SK-N-SH (cell line): ENCODE data around the gene NAALADL2. TPM values are rescaled to one million over a fixed set of nuclear protein-coding genes. Genes with fewer than 3 reads are reported as not detected.

ENCODE experiments used
- CTCF ChIA-PET: fragments of 300-600, 350-600 bp; formaldehyde crosslinking; extraction: SDS; loops from one replicate; lab custom pipeline; 2021; lab: Yijun Ruan, JAX
- POLR2A ChIA-PET: fragments of 350-600 bp; sonication (Branson Sonifier 250); formaldehyde crosslinking; extraction: SDS; loops from one replicate; lab custom pipeline; 2020; ENCODE audit warnings: antibody characterized with exemption, inconsistent platforms; lab: Yijun Ruan, JAX
- DNase-seq: peaks from one replicate; pipeline ENCODE4 v3.0.0; 2012
- H2AFZ ChIP-seq: fragments of 200-600 bp; sonication (generic); 2 replicates; pipeline ENCODE4 v1.8.1; 2016; ENCODE audit warnings: antibody characterized with exemption, mild to moderate bottlenecking, low read depth
- H3F3A ChIP-seq: fragments of 200-600 bp; sonication (generic); replicated peaks from 2 replicates; pipeline ENCODE3; 2016; ENCODE audit warnings: antibody characterized with exemption, mild to moderate bottlenecking; ENCODE audit not compliant: insufficient read depth
- H3K27ac ChIP-seq, 2 experiments: fragments of 200-500 bp in 1 of 2; fragments of 200-600 bp in 1 of 2; sonication (Bioruptor generic) in 1 of 2; sonication (generic), shearing (Covaris generic) in 1 of 2; 2 replicates each; pipeline versions ENCODE4 v1.5.1 to v1.6.1; 2014 to 2016; ENCODE audit warnings: low read depth in 2 of 2, inconsistent platforms in 1 of 2, low read length in 1 of 2, mild to moderate bottlenecking in 1 of 2, mixed read lengths in 1 of 2
- H3K27me3 ChIP-seq: fragments of 200-600 bp; sonication (generic), shearing (Covaris generic); 2 replicates; pipeline ENCODE4 v1.6.1; 2016; ENCODE audit warnings: mixed run types; ENCODE audit not compliant: insufficient read depth
- H3K36me3 ChIP-seq, 2 experiments: fragments of 200-500 bp in 1 of 2; fragments of 200-600 bp in 1 of 2; sonication (Bioruptor generic) in 1 of 2; sonication (generic) in 1 of 2; replicated peaks in 1 of 2; 2 replicates each; pipeline versions ENCODE3 to v1.5.1; 2014 to 2016; ENCODE audit warnings: low read length in 1 of 2, mild to moderate bottlenecking in 1 of 2; ENCODE audit not compliant: insufficient read depth in 2 of 2, control insufficient read depth in 1 of 2
- H3K4me1 ChIP-seq, 2 experiments: fragments of 200-500 bp in 1 of 2; fragments of 200-600 bp in 1 of 2; sonication (Bioruptor generic) in 1 of 2; sonication (generic), shearing (Covaris generic) in 1 of 2; 2 replicates each; pipeline versions ENCODE4 v1.5.1 to v1.6.1; 2014 to 2016; ENCODE audit warnings: low read depth in 1 of 2, low read length in 1 of 2, mixed run types in 1 of 2; ENCODE audit not compliant: insufficient read depth in 2 of 2, control insufficient read depth in 1 of 2
- H3K4me2 ChIP-seq: fragments of 200-600 bp; sonication (generic), shearing (Covaris generic); 2 replicates; pipeline ENCODE4 v1.6.1; 2017; ENCODE audit warnings: mixed run types
- H3K4me3 ChIP-seq, 2 experiments: fragments of 200-500 bp in 1 of 2; fragments of 200-600 bp in 1 of 2; sonication (Bioruptor generic) in 1 of 2; sonication (generic), shearing (Covaris generic) in 1 of 2; 2 replicates each; pipeline versions ENCODE4 v1.5.1 to v1.8.1; 2014 to 2016; ENCODE audit warnings: low read depth in 2 of 2, inconsistent platforms in 1 of 2, low read length in 1 of 2, mild to moderate bottlenecking in 1 of 2, mixed read lengths in 1 of 2, moderate library complexity in 1 of 2
- H3K79me2 ChIP-seq: fragments of 200-600 bp; sonication (generic); 2 replicates; pipeline ENCODE4 v1.8.1; 2017; ENCODE audit warnings: mild to moderate bottlenecking; ENCODE audit not compliant: insufficient read depth
- H3K9ac ChIP-seq: fragments of 200-600 bp; sonication (generic); 2 replicates; pipeline ENCODE4 v1.6.1; 2017; ENCODE audit warnings: mixed run types
- H3K9me2 ChIP-seq: fragments of 200-600 bp; sonication (generic); 2 replicates; pipeline ENCODE4 v1.6.1; 2017; ENCODE audit warnings: mixed run types
- H3K9me3 ChIP-seq: fragments of 200-600 bp; sonication (generic); 2 replicates; pipeline ENCODE4 v1.6.1; 2017; ENCODE audit warnings: mixed run types, mild to moderate bottlenecking, moderate library complexity
- H4K20me1 ChIP-seq: fragments of 200-600 bp; sonication (generic); 2 replicates; pipeline ENCODE4 v1.6.1; 2017; ENCODE audit warnings: mild to moderate bottlenecking, mixed run types; ENCODE audit not compliant: insufficient read depth
- CHD2 ChIP-seq: fragments of 150-350 bp; IDR thresholded peaks from 2 replicates; pipeline ENCODE4 v1.6.1; 2018; ENCODE audit warnings: low read length; ENCODE audit not compliant: partially characterized antibody
- ELF1 ChIP-seq: IDR thresholded peaks from 2 replicates; pipeline ENCODE4 v1.4.0; 2012
- FOXM1 ChIP-seq: IDR thresholded peaks from 2 replicates; pipeline ENCODE4 v1.4.0; 2012; ENCODE audit warnings: low read depth, mild to moderate bottlenecking
- JUND ChIP-seq: IDR thresholded peaks from 2 replicates; pipeline ENCODE4 v1.4.0; 2012
- MEF2A ChIP-seq: IDR thresholded peaks from 2 replicates; pipeline ENCODE4 v1.4.0; 2012; ENCODE audit warnings: low read depth, borderline replicate concordance
- MXI1 ChIP-seq: IDR thresholded peaks from 2 replicates; pipeline ENCODE4 v1.6.1; 2012; ENCODE audit warnings: mild to moderate bottlenecking, low read depth, low read length, improper control_type of control experiment
- NFIC ChIP-seq: IDR thresholded peaks from 2 replicates; pipeline ENCODE4 v1.4.0; 2012; ENCODE audit warnings: borderline replicate concordance
- NRF1 ChIP-seq: IDR thresholded peaks from 2 replicates; pipeline ENCODE4 v1.6.1; 2012; ENCODE audit warnings: low read depth, mild to moderate bottlenecking, low read length
- PBX3 ChIP-seq: IDR thresholded peaks from 2 replicates; pipeline ENCODE4; 2012
- POLR2AphosphoS5 ChIP-seq: IDR thresholded peaks from 2 replicates; pipeline ENCODE4 v1.6.1; 2012; ENCODE audit warnings: low read depth, low read length
- RAD21 ChIP-seq: IDR thresholded peaks from 2 replicates; pipeline ENCODE4 v1.6.1; 2012; ENCODE audit warnings: mild to moderate bottlenecking, low read length
- REST ChIP-seq: IDR thresholded peaks from 2 replicates; pipeline ENCODE4 v1.6.1; 2012; ENCODE audit warnings: mild to moderate bottlenecking, low read depth, low read length, moderate library complexity
- RFX5 ChIP-seq: IDR thresholded peaks from 2 replicates; pipeline ENCODE4 v1.6.1; 2012; ENCODE audit warnings: mild to moderate bottlenecking, improper control_type of control experiment, low read length
- SIN3A ChIP-seq: IDR thresholded peaks from 2 replicates; pipeline ENCODE4 v1.6.1; 2012; ENCODE audit warnings: low read depth, mild to moderate bottlenecking, low read length, moderate library complexity, borderline replicate concordance
- SMC3 ChIP-seq: IDR thresholded peaks from 2 replicates; pipeline ENCODE4 v1.6.1; 2012; ENCODE audit warnings: low read depth, low read length, improper control_type of control experiment
- TCF12 ChIP-seq: IDR thresholded peaks from 2 replicates; pipeline ENCODE4 v1.4.0; 2012
- TEAD4 ChIP-seq: IDR thresholded peaks from 2 replicates; pipeline ENCODE4 v1.4.0; 2012; ENCODE audit warnings: mild to moderate bottlenecking, borderline replicate concordance; ENCODE audit not compliant: insufficient read depth
- YY1 ChIP-seq: IDR thresholded peaks from 2 replicates; pipeline ENCODE4 v1.4.0; 2012; ENCODE audit warnings: low read depth, mild to moderate bottlenecking
- WGBS: methylation state at CpG from one replicate; pipeline ENCODE4 v1.1.6; 2017; ENCODE audit warnings: low lambda C conversion rate; 5-methylcytosine and 5-hydroxymethylcytosine counted together
- polyA plus RNA-seq, 3 experiments: library from polyadenylated mRNA; depleted of rRNA; stranded (reverse); fragments of >200 nt; gene quantifications; 2 replicates each; pipeline ENCODE4 v1.2.3, GENCODE V29; 2012
- TF ChIP-seq, protein P1 (sequence below): IDR thresholded peaks from 2 replicates; pipeline ENCODE4 v1.4.0; 2012; ENCODE audit warnings: low read depth, borderline replicate concordance
- TF ChIP-seq, protein P2 (sequence below): fragments of 200-600 bp; sonication (generic); IDR thresholded peaks from 2 replicates; pipeline ENCODE4 v1.6.1; 2017; ENCODE audit warnings: antibody characterized with exemption, mild to moderate bottlenecking, moderate library complexity

The NAALADL2 gene
- polyA plus RNA-seq, 1 of the 3 experiments (the other 2 are of a cell fraction): 1.2 TPM

GRCh38 chr3:175272392-175272791 lies 413.3 kb downstream of the NAALADL2 start:
- ChIA-PET POLR2A (no interaction called here), CTCF (no interaction called here)
- Histone ChIP-seq H3K9me2 (no peaks in the 10 kb centered on the region), H2AFZ (no peak overlapping the region), H3K4me1 (peaks cover 3 to 5% of the 10 kb centered on the region in 2 experiments; a peak in 3 of 4 replicates), H3K4me3 (no peak overlapping the region)
- 85% methylated on average over 1 of the region's 1 CpG for WGBS
- TF ChIP-seq NFIC (no peak), ELF1 (no peak), SIN3A (no peak), CHD2 (no peak), SMC3 (no peak), PBX3 (no peak), POLR2AphosphoS5 (no peak)
- TF ChIP-seq, protein P1, sequence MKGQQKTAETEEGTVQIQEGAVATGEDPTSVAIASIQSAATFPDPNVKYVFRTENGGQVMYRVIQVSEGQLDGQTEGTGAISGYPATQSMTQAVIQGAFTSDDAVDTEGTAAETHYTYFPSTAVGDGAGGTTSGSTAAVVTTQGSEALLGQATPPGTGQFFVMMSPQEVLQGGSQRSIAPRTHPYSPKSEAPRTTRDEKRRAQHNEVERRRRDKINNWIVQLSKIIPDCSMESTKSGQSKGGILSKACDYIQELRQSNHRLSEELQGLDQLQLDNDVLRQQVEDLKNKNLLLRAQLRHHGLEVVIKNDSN: no peak
- TF ChIP-seq, all 33 proteins: peak for 0
- H3F3A ChIP-seq: peaks cover 7% of the 10 kb centered on the region
- H3K36me3 ChIP-seq: no peaks in the 10 kb centered on the region
- H3K9me3 ChIP-seq: no peaks in the 10 kb centered on the region; the same call in 1 of the 2 replicates
- H3K79me2 ChIP-seq: no peaks in the 10 kb centered on the region
- no peak overlapping the region for H3K27ac ChIP-seq
- no peaks in the 10 kb centered on the region for H3K27me3 ChIP-seq
- H3K9ac ChIP-seq: no peak overlapping the region
- H4K20me1 ChIP-seq: no peaks in the 10 kb centered on the region
- DNase-seq: no peak
- no peak overlapping the region for H3K4me2 ChIP-seq

DNA sequence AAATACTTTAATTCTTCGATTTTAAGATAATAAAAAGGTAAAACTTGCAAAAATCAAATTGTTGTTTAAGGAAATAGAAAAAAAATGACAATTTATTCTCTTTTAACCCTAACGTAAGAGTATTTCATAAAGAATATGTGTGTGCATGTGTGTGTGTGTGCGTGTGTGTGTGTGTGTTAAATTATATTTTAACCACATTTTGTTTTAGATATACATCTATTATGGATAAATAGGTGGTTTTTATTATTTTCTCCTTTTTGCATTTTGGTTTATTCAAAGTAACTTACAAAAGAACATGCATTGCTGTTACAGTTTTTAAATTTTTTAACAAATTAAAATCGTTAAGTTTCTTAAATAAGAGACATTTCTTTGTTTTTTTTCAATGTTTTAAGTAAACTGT lies 414.4 kb downstream of the NAALADL2 start:
- Histone ChIP-seq H3K36me3 (no peaks in the 10 kb centered on the region), H4K20me1 (no peaks in the 10 kb centered on the region), H3K4me1 (peaks cover 0 to 5% of the 10 kb centered on the region in 2 experiments; a peak in 2 of 4 replicates), H3K4me2 (no peak overlapping the region), H2AFZ (no peak overlapping the region), H3K27me3 (no peaks in the 10 kb centered on the region), H3K9ac (no peak overlapping the region), H3K9me2 (no peaks in the 10 kb centered on the region), H3K4me3 (no peak overlapping the region), H3F3A (peaks cover 3% of the 10 kb centered on the region), H3K79me2 (no peaks in the 10 kb centered on the region), H3K27ac (no peak overlapping the region), H3K9me3 (no peaks in the 10 kb centered on the region; the same call in 1 of the 2 replicates)
- ChIA-PET POLR2A (no interaction called here), CTCF (no interaction called here)
- WGBS: 77% methylated on average over 4 of the region's 4 CpGs
- DNase-seq: no peak
- no peak for TF ChIP-seq TCF12
- no peak for TF ChIP-seq MXI1
- no peak for TF ChIP-seq TEAD4
- no peak for TF ChIP-seq PBX3
- no peak for TF ChIP-seq POLR2AphosphoS5
- no peak for TF ChIP-seq RAD21
- no peak for TF ChIP-seq MEF2A
- no peak for TF ChIP-seq RFX5
- TF ChIP-seq FOXM1: no peak
- TF ChIP-seq JUND: no peak
- TF ChIP-seq, protein P2, sequence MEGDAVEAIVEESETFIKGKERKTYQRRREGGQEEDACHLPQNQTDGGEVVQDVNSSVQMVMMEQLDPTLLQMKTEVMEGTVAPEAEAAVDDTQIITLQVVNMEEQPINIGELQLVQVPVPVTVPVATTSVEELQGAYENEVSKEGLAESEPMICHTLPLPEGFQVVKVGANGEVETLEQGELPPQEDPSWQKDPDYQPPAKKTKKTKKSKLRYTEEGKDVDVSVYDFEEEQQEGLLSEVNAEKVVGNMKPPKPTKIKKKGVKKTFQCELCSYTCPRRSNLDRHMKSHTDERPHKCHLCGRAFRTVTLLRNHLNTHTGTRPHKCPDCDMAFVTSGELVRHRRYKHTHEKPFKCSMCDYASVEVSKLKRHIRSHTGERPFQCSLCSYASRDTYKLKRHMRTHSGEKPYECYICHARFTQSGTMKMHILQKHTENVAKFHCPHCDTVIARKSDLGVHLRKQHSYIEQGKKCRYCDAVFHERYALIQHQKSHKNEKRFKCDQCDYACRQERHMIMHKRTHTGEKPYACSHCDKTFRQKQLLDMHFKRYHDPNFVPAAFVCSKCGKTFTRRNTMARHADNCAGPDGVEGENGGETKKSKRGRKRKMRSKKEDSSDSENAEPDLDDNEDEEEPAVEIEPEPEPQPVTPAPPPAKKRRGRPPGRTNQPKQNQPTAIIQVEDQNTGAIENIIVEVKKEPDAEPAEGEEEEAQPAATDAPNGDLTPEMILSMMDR: no peak
- no peak for TF ChIP-seq SMC3
- no peak for TF ChIP-seq NRF1
- TF ChIP-seq YY1: no peak
- TF ChIP-seq REST: no peak
- TF ChIP-seq NFIC: no peak
